Small intestine (tissue), 7 donors: ENCODE data around the gene CDPF1. TPM values are rescaled to one million over a fixed set of nuclear protein-coding genes. Genes with fewer than 3 reads are reported as not detected.

ENCODE experiments used
- DNase-seq, 2 donors: peaks; one replicate each; pipeline versions ENCODE4 v3.0.0 to v3.0.0-alpha.2; 2013
- FAIRE-seq: peaks from 2 replicates; lab custom pipeline; 2012; peaks lifted over from hg19 to GRCh38; lab: Jason Lieb, UNC
- H3K27ac ChIP-seq, 3 donors: one replicate each; pipeline ENCODE4 v1.5.1; 2013; ENCODE audit warnings: low read length in 2 of 3, mild to moderate bottlenecking in 2 of 3, control low read depth in 1 of 3, inconsistent platforms in 1 of 3, low read depth in 1 of 3, moderate library complexity in 1 of 3
- H3K27me3 ChIP-seq, 3 donors: one replicate each; pipeline ENCODE4 v1.6.1; 2013; ENCODE audit warnings: low read length in 3 of 3, inconsistent platforms in 1 of 3; ENCODE audit not compliant: control insufficient read depth in 3 of 3, insufficient read depth in 3 of 3
- H3K36me3 ChIP-seq, 3 donors: one replicate each; pipeline ENCODE4 v1.6.1; 2013; ENCODE audit warnings: low read length in 3 of 3, inconsistent platforms in 1 of 3, low read depth in 1 of 3, mild to moderate bottlenecking in 1 of 3, moderate library complexity in 1 of 3; ENCODE audit not compliant: control insufficient read depth in 3 of 3, insufficient read depth in 2 of 3
- H3K4me1 ChIP-seq, 3 donors: one replicate each; pipeline ENCODE4 v1.6.1; 2013; ENCODE audit warnings: low read length in 2 of 3, inconsistent platforms in 1 of 3, low read depth in 1 of 3, mild to moderate bottlenecking in 1 of 3, moderate library complexity in 1 of 3; ENCODE audit not compliant: control insufficient read depth in 3 of 3, insufficient read depth in 2 of 3
- H3K4me3 ChIP-seq, 3 donors: one replicate each; pipeline ENCODE4 v1.5.1; 2013; ENCODE audit warnings: low read length in 3 of 3, control low read depth in 1 of 3, inconsistent platforms in 1 of 3, low read depth in 1 of 3, mild to moderate bottlenecking in 1 of 3, moderate library complexity in 1 of 3
- H3K9me3 ChIP-seq, 2 donors: one replicate each; pipeline ENCODE4 v1.6.1; 2013; ENCODE audit warnings: low read depth in 1 of 2, low read length in 1 of 2; ENCODE audit not compliant: control insufficient read depth in 2 of 2, insufficient read depth in 1 of 2
- WGBS, 3 donors: extraction: QIAGEN DNeasy Blood & Tissue Kit; methylation state at CpG; one replicate each; pipeline ENCODE4 v1.1.7; 2013; 5-methylcytosine and 5-hydroxymethylcytosine counted together
- polyA plus RNA-seq, 4 donors: library from polyadenylated mRNA; stranded (reverse) in 3 of 4; unstranded in 1 of 4; fragments of 200-250 nt in 3 of 4; fragments of 120-200 nt in 1 of 4; gene quantifications; one replicate each; pipeline versions ENCODE4 v1.2.1 to v1.2.3, GENCODE V29; 2013
- donor health status: healthy with polysubstance abuse.
- donor health status: control.
- donor health status: control.
- donor health status: Bipolar disorder and iron deficiency.
- donor health status: healthy.

CDPF1 gene
- polyA plus RNA-seq, 4 donors, result 7.4 to 13.2 (median 11.5) TPM

DNA sequence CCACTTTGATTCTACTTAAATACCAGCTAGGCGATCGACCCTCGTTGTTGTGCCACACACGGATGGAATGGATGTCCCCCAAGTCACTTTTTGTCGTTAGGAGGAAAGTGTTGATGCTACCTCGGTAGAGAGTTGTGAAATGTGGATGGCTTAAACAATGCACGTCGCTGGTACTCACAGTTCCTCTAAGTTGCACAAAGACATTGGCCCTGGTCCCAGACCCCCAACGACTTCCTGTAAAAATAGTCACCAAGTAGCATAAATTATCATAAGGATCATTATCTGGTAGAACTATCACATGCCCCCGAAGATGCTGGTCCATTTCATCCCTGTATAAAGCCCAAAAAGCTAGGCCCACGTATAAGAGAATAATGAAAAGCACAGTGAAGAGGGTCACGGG lies 9.3 kb upstream of the CDPF1 start:
- WGBS, 3 donors, result 76 to 87% (median 79%) methylated on average over 12 of the region's 12 CpGs
- peaks cover 0 to 2% (median 0%) of the 10 kb centered on the region in 3 donors for H3K36me3 ChIP-seq
- H3K4me1 ChIP-seq, result peaks cover 0 to 12% (median 2%) of the 10 kb centered on the region in 3 donors
- H3K27me3 ChIP-seq, result peaks cover 0 to 14% (median 0%) of the 10 kb centered on the region in 3 donors
- no peak overlapping the region for H3K27ac ChIP-seq
- DNase-seq, result no peak
- H3K4me3 ChIP-seq, result no peak overlapping the region
- no peak for FAIRE-seq
- H3K9me3 ChIP-seq, result peaks cover 0 to 17% of the 10 kb centered on the region in 2 donors

DNA sequence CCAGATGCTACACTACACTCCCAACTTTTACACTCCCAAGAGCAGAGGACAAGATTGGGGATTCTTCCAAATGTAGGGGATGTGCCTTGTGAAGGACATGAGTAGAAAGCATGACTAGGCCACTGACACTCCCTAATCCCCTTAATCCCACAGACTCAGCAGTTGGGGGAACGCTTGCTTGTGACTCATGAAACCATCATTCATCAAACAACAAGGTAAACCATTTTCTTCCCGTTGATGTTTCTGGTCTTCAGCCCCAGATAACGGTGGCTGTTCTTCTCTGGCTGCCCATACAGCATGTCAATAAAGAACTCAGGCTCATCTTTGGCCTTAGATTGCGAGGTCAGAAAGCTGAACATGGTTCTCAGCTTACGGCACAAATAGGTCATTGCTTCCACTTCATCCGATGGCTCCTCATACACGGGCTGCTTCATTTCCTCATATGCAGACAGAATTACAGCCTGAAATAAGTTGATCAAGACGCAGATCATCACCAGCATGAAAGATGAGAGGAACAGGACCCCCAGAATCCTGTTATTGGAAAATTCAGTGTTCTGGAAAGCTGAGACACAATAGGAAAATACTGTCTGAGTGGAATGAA lies 6.4 kb upstream of the CDPF1 start:
- no peaks in the 10 kb centered on the region for H3K36me3 ChIP-seq
- H3K4me1 ChIP-seq, result no peaks in the 10 kb centered on the region
- H3K9me3 ChIP-seq, result no peaks in the 10 kb centered on the region
- no peak overlapping the region for H3K4me3 ChIP-seq
- DNase-seq (no peak), FAIRE-seq (no peak)
- H3K27me3 ChIP-seq, result peaks cover 0 to 5% (median 0%) of the 10 kb centered on the region in 3 donors
- WGBS, 3 donors, result 69 to 87% (median 78%) methylated on average over 8 of the region's 8 CpGs
- no peak overlapping the region for H3K27ac ChIP-seq

DNA sequence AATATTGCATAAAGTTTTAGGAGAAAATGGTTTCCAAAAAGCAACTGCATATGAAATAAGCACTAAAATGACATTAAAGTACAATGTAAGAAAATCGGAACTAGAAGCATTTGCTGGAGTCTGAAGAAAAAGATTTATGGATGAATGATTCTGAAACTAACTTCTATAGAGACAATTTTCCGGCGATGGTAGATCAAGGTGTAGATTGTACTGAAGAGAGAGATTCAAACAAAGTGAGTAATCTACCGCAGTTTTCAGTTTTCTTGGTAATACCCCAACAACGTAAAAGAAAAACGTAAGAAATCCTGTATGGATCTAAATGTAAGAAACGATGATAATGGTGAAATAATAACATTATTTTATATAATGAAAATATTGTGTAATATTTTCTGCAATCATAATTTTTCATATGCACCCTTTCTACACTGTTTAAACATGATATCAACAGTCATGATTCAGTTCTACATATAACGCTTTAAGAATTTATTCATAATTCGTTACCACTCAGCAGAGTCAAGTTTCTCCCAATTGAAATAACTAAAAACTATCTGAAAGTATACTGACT lies 1.8 kb upstream of the CDPF1 start:
- Histone ChIP-seq H3K4me1 (peaks cover 0 to 8% (median 5%) of the 10 kb centered on the region in 3 donors), H3K27me3 (no peaks in the 10 kb centered on the region), H3K4me3 (no peak overlapping the region), H3K27ac (no peak overlapping the region), H3K36me3 (peaks cover 0 to 8% (median 0%) of the 10 kb centered on the region in 3 donors), H3K9me3 (no peaks in the 10 kb centered on the region)
- FAIRE-seq, result no peak
- no peak for DNase-seq
- 86 to 87% (median 87%) methylated on average over 9 of the region's 9 CpGs for WGBS, 3 donors

DNA sequence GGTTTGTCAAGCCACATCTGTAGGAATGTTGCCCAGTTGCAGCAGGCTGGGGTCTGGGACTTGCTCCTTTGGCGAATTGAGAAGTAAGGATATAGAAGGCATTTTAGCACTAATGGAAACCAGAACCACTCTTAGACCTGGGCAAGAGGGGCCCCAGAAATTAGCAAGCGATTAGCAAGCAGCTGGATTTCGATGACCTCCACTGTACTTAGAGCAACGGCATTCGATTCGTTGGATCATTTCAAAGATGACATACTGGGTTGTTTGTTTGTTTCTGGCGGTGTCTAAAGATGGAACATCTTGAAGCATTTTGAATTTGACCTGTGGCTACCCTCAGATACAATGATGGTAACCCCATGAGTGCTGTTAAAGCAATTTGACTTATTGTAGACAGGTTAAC lies 1.2 kb upstream of the CDPF1 start:
- peaks cover 0 to 8% (median 5%) of the 10 kb centered on the region in 3 donors for H3K4me1 ChIP-seq
- H3K4me3 ChIP-seq, result peak overlapping the region in 2 of 3 donors; percentile 74 to 76

DNA sequence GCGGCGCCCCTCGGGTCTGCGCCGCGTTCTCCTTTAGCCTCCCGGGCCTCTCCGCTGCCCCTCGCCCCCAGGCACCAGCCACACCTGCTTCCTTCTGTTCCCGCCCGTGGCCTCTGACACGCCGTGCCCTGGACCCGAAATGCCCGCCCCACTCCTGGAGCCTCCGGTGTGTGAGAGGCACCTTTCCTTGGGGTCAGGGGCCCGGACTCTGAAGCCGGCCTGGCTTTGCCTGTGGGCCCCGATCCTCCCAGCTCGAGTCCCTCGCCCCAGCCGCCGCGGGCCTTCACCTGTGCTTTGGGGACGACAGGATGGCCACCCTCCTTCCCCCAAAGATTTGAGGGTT lies 661 bp upstream of the CDPF1 start:
- DNase-seq, result peak; percentile 47 to 52

More for the DNA sequence above, 1.2 kb upstream of the CDPF1 start:
- DNase-seq (no peak), FAIRE-seq (no peak)
- Histone ChIP-seq H3K9me3 (no peaks in the 10 kb centered on the region), H3K27ac (peak overlapping the region in 2 of 3 donors; percentile 84 to 96), H3K27me3 (no peaks in the 10 kb centered on the region), H3K36me3 (peaks cover 0 to 13% (median 0%) of the 10 kb centered on the region in 3 donors)
- 64 to 70% (median 68%) methylated on average over 7 of the region's 7 CpGs for WGBS, 3 donors

DNA sequence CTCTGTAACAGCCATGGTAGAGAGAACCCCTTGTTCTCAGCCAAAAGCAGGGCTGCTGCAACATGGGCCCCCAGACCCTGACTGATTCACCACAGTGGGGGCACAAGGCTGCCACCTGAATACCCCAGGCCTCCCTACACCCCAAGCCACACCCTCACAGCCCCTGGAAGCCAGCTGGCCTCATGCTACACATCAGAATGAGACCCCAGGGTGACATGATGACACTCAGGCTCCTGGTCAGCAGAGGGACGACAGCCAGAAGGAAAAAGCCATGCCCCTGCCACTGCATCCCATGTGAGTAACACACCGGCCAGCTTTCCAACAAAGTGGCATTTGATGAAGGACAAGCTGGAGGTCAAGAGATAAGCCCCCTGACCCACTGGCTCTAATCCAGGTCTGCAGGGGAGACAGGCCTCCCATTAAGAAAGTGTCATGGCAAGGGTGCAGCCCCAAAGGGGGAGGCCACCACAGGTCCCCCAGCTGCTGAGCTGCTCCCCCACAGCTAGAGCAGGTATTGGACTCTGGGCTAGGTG lies 2.6 kb downstream of the CDPF1 start:
- Histone ChIP-seq H3K27me3 (no peaks in the 10 kb centered on the region), H3K9me3 (no peaks in the 10 kb centered on the region), H3K27ac (no peak overlapping the region), H3K36me3 (peaks cover 0 to 44% (median 0%) of the 10 kb centered on the region in 3 donors), H3K4me1 (peaks cover 0 to 10% (median 5%) of the 10 kb centered on the region in 3 donors), H3K4me3 (no peak overlapping the region)
- no peak for DNase-seq
- FAIRE-seq, result no peak
- 86 to 100% (median 93%) methylated on average over 2 of the region's 2 CpGs for WGBS, 3 donors

More for the DNA sequence above, 661 bp upstream of the CDPF1 start:
- Histone ChIP-seq H3K27ac (peak overlapping the region; percentile 75 to 96 (median 84)), H3K4me3 (peak overlapping the region; percentile 74 to 76 (median 75)), H3K27me3 (no peaks in the 10 kb centered on the region), H3K9me3 (no peaks in the 10 kb centered on the region), H3K4me1 (peaks cover 0 to 8% (median 5%) of the 10 kb centered on the region in 3 donors), H3K36me3 (peaks cover 0 to 17% (median 0%) of the 10 kb centered on the region in 3 donors)
- WGBS, 3 donors, result 0 to 15% (median 6%) methylated on average over 24 to 25 of the region's 25 CpGs
- FAIRE-seq, result no peak

DNA sequence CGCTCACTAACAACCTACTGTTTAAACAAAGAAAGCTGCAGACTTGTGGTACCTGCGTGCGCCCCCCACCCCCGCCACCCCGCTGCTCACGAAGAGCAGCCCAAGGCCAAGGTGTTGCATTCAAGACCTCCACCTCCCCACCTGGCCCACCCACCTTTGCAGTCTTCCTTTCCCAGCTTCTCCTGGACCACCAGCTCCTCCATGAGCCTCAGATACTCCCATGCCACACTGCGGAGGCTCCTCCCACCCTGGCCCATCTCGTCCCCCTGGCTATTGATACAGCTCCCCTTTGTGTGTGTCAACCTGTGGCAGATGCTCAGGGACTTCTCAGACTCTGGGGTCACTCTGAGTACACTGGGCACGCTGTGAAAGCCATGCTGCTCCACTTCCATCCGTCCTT lies 3.9 kb downstream of the CDPF1 start:
- H3K4me3 ChIP-seq, result no peak overlapping the region
- WGBS, 3 donors, result 95% methylated on average over 10 of the region's 10 CpGs
- H3K9me3 ChIP-seq, result no peaks in the 10 kb centered on the region
- FAIRE-seq (no peak), DNase-seq (no peak)
- H3K36me3 ChIP-seq, result peaks cover 0 to 47% (median 0%) of the 10 kb centered on the region in 3 donors
- no peak overlapping the region for H3K27ac ChIP-seq
- peaks cover 0 to 18% (median 3%) of the 10 kb centered on the region in 3 donors for H3K4me1 ChIP-seq
- no peaks in the 10 kb centered on the region for H3K27me3 ChIP-seq

DNA sequence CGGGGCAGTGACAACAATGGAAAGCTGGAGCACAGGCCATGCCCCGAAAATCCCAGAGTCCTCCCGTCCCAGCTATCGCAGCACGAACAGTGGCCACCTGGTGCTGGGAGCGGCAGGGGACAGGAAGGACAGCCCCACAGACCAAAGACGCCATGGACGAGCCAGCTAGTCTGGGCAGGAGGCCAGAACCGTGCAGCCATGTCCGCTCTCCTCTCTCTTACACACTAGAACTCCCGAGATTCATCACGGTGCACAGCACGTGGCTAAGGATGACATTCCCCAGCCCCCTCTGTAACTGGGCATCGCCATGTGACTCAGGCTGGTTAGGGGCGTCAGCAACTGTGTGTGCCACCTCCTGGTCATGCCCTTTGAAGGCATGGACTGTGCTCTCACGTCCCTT lies 4.6 kb downstream of the CDPF1 start:
- WGBS, 3 donors, result 29 to 68% (median 55%) methylated on average over 16 of the region's 16 CpGs
- peaks cover 0 to 47% (median 0%) of the 10 kb centered on the region in 3 donors for H3K36me3 ChIP-seq
- no peaks in the 10 kb centered on the region for H3K9me3 ChIP-seq
- peak overlapping the region in 1 of 3 donors; percentile 15 for H3K27ac ChIP-seq
- DNase-seq (peak; percentile 20 to 65), FAIRE-seq (no peak)
- H3K4me1 ChIP-seq, result peaks cover 0 to 18% (median 2%) of the 10 kb centered on the region in 3 donors
- H3K4me3 ChIP-seq, result no peak overlapping the region
- H3K27me3 ChIP-seq, result no peaks in the 10 kb centered on the region
